MCF 10A (cell line): Measurements from ENCODE around the gene COA1. TPM values are rescaled to one million over a fixed set of nuclear protein-coding genes. Genes with fewer than 3 reads are reported as not detected.
"Not testable (repeated sequence)": the region's sequence is repeated elsewhere in the genome, so short reads cannot be mapped to it uniquely, and the experiment has no call there.

Experiments used
- BruUV-seq: library from RNA; stranded (reverse); fragments of 400-500 nt; replicated peaks from 2 replicates; lab custom pipeline; 2021; lab: Mats Ljungman, UMichigan
- CTCF ChIA-PET: fragments of 300-600 bp; sonication (Branson Sonifier 250); formaldehyde crosslinking; extraction: SDS; loops from one replicate; lab custom pipeline; 2021; ENCODE audit warnings: antibody characterized with exemption, inconsistent platforms; lab: Yijun Ruan, JAX
- POLR2A ChIA-PET: fragments of 300-600, 350-650 bp; sonication (Branson Sonifier 250); formaldehyde crosslinking; extraction: SDS; loops from one replicate; lab custom pipeline; 2020; ENCODE audit warnings: antibody characterized with exemption, inconsistent platforms; lab: Yijun Ruan, JAX
- DNase-seq: peaks from one replicate; pipeline ENCODE4 v3.0.0-alpha.2; 2018; ENCODE audit not compliant: unreplicated experiment
- H3K27ac Mint-ChIP-seq: one replicate; pipeline ENCODE4 v1.8.0; 2022; ENCODE audit warnings: mild to moderate bottlenecking, low read depth, mixed read lengths; ENCODE audit not compliant: unreplicated experiment
- H3K27me3 Mint-ChIP-seq: one replicate; pipeline ENCODE4 v1.8.0; 2022; ENCODE audit warnings: mixed read lengths; ENCODE audit not compliant: insufficient read depth, unreplicated experiment
- H3K36me3 Mint-ChIP-seq: one replicate; pipeline ENCODE4 v1.8.0; 2022; ENCODE audit warnings: mild to moderate bottlenecking, moderate library complexity, mixed read lengths; ENCODE audit not compliant: insufficient read depth, unreplicated experiment
- H3K4me1 Mint-ChIP-seq: one replicate; pipeline ENCODE4 v1.8.0; 2022; ENCODE audit warnings: mixed read lengths; ENCODE audit not compliant: insufficient read depth, unreplicated experiment
- H3K4me3 Mint-ChIP-seq: one replicate; pipeline ENCODE4 v1.8.0; 2022; ENCODE audit warnings: mild to moderate bottlenecking, moderate library complexity, mixed read lengths; ENCODE audit not compliant: unreplicated experiment
- H3K9me3 Mint-ChIP-seq: one replicate; pipeline ENCODE4 v1.8.0; 2022; ENCODE audit warnings: mixed read lengths; ENCODE audit not compliant: unreplicated experiment
- CTCF ChIP-seq: fragments of 200-600 bp; IDR thresholded peaks from one replicate; pipeline ENCODE4 v1.8.0; 2022; ENCODE audit warnings: antibody characterized with exemption, mild to moderate bottlenecking; ENCODE audit not compliant: unreplicated experiment
- intact Hi-C: fragments of 100-400 bp; cut with micrococcal nuclease; formaldehyde crosslinking; loops from 2 replicates; pipeline ENCODE4 v1.14.1; 2022
- total RNA-seq: library from RNA; stranded (reverse); gene quantifications from 2 replicates; pipeline ENCODE4 v1.2.3, GENCODE V29; 2022

Gene COA1
- total RNA-seq, 1 experiment from 2014 or later: 68.5 TPM

GRCh38 chr7:43735802-43736603 lies 6.7 kb upstream of the COA1 start:
- no peak for DNase-seq
- H3K36me3 Mint-ChIP-seq: no peaks in the 10 kb centered on the region
- TF ChIP-seq CTCF: no peak
- no peaks in the 10 kb centered on the region for H3K9me3 Mint-ChIP-seq
- POLR2A ChIA-PET: interaction anchor here (0.6 to 2.5 kb wide), 5 partner anchors 9 to 43 kb away, joined by 3 to 6 read pairs (median 4); partner anchors contain the start of gene BLVRA
- no peak overlapping the region for H3K4me3 Mint-ChIP-seq
- intact Hi-C loops: no loop called here
- no peak overlapping the region for H3K27ac Mint-ChIP-seq
- no peaks in the 10 kb centered on the region for H3K4me1 Mint-ChIP-seq
- BruUV-seq: no TSS peak
- CTCF ChIA-PET: interaction anchor here (0.7 to 2.0 kb wide), 4 partner anchors 15 to 154 kb away, joined by 3 to 6 read pairs (median 3); partner anchors contain the start of gene BLVRA
- H3K27me3 Mint-ChIP-seq: no peaks in the 10 kb centered on the region

GRCh38 chr7:43735403-43735801 lies 6.1 kb upstream of the COA1 start:
- Mint-ChIP-seq H3K36me3 (no peaks in the 10 kb centered on the region), H3K4me3 (no peak overlapping the region), H3K27me3 (no peaks in the 10 kb centered on the region), H3K27ac (no peak overlapping the region), H3K9me3 (no peaks in the 10 kb centered on the region), H3K4me1 (no peaks in the 10 kb centered on the region)
- ChIA-PET POLR2A (interaction anchor here (1.2 to 2.5 kb wide), 2 partner anchors 23 to 29 kb away, joined by 4 to 6 read pairs; partner anchors contain the start of gene BLVRA), CTCF (interaction anchor here (0.7 to 2.1 kb wide), 3 partner anchors 15 to 153 kb away, joined by 3 to 6 read pairs (median 5); partner anchors contain the start of gene STK17A)
- intact Hi-C loops: no loop called here
- BruUV-seq: no TSS peak
- TF ChIP-seq CTCF: no peak
- DNase-seq: no peak

- CTCF ChIA-PET: interaction anchor here (0.7 to 2.1 kb wide), 3 partner anchors 64 to 152 kb away, joined by 3 to 5 read pairs (median 5); partner anchors contain the start of gene STK17A
- H3K27ac Mint-ChIP-seq, H3K4me3 Mint-ChIP-seq, H3K9me3 Mint-ChIP-seq, H3K36me3 Mint-ChIP-seq, intact Hi-C loops, DNase-seq, H3K4me1 Mint-ChIP-seq, BruUV-seq, H3K27me3 Mint-ChIP-seq: not testable (repeated sequence)
- POLR2A ChIA-PET: interaction anchor here (0.6 to 2.5 kb wide), 7 partner anchors 14 to 182 kb away, joined by 3 to 10 read pairs (median 6); partner anchors contain the start of gene BLVRA
Measured at GRCh38 chr7:43734575-43735332, 5.4 kb upstream of the COA1 start.

- H3K27me3 Mint-ChIP-seq, BruUV-seq, intact Hi-C loops, H3K36me3 Mint-ChIP-seq, H3K27ac Mint-ChIP-seq, H3K4me3 Mint-ChIP-seq, H3K9me3 Mint-ChIP-seq, DNase-seq, H3K4me1 Mint-ChIP-seq: not testable (repeated sequence)
- CTCF ChIA-PET: interaction anchor here (0.7 to 4.2 kb wide), 6 partner anchors 10 to 149 kb away, joined by 3 to 26 read pairs (median 6); partner anchors contain the start of gene STK17A
- POLR2A ChIA-PET: interaction anchor here (2.0 to 5.3 kb wide), 4 partner anchors 15 to 148 kb away, joined by 9 to 188 read pairs (median 37); partner anchors contain the start of genes BLVRA and STK17A
Measured at GRCh38 chr7:43731494-43731893, 2.2 kb upstream of the COA1 start.
